Activated naive CD4-positive, alpha-beta T cell treated with anti-CD3 and anti-CD28 coated beads, Interleukin-2, amount 50 U/mL, for 72 hours (primary cell): Measurements from ENCODE around the gene RP9. TPM values are rescaled to one million over a fixed set of nuclear protein-coding genes. Genes with fewer than 3 reads are reported as not detected.

Source experiments
- ATAC-seq, 2 donors: fragments of 150-1000 bp; cut with Tn5 transposase; 2 replicates each; pipeline ENCODE4 v1.10.0; 2021; ENCODE audit warnings: mild to moderate bottlenecking in 2 of 2, moderate library complexity in 2 of 2
- DNase-seq, 2 donors: peaks; one replicate each; pipeline ENCODE4 v3.0.0; 2021 to 2022; ENCODE audit warnings: low spot score in 2 of 2
- H3K27ac Mint-ChIP-seq, 2 donors: one replicate each; pipeline ENCODE4 v1.8.0; 2022; ENCODE audit warnings: mild to moderate bottlenecking in 2 of 2, mixed read lengths in 2 of 2
- H3K36me3 Mint-ChIP-seq, 2 donors: one replicate each; pipeline ENCODE4 v1.8.0; 2022; ENCODE audit warnings: mixed read lengths in 2 of 2
- H3K9me3 Mint-ChIP-seq, 2 donors: one replicate each; pipeline ENCODE4 v1.8.0; 2022; ENCODE audit warnings: mixed read lengths in 2 of 2
- total RNA-seq, 2 donors: library from RNA; stranded (reverse); gene quantifications; one replicate each; pipeline ENCODE4 v1.2.3, GENCODE V29; 2022

Gene RP9, protein sequence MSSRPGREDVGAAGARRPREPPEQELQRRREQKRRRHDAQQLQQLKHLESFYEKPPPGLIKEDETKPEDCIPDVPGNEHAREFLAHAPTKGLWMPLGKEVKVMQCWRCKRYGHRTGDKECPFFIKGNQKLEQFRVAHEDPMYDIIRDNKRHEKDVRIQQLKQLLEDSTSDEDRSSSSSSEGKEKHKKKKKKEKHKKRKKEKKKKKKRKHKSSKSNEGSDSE
- 10 to 100 TPM in 1 of 2 donors, 1 to 10 TPM in 1; 7.6 to 12.1 TPM for total RNA-seq

DNA sequence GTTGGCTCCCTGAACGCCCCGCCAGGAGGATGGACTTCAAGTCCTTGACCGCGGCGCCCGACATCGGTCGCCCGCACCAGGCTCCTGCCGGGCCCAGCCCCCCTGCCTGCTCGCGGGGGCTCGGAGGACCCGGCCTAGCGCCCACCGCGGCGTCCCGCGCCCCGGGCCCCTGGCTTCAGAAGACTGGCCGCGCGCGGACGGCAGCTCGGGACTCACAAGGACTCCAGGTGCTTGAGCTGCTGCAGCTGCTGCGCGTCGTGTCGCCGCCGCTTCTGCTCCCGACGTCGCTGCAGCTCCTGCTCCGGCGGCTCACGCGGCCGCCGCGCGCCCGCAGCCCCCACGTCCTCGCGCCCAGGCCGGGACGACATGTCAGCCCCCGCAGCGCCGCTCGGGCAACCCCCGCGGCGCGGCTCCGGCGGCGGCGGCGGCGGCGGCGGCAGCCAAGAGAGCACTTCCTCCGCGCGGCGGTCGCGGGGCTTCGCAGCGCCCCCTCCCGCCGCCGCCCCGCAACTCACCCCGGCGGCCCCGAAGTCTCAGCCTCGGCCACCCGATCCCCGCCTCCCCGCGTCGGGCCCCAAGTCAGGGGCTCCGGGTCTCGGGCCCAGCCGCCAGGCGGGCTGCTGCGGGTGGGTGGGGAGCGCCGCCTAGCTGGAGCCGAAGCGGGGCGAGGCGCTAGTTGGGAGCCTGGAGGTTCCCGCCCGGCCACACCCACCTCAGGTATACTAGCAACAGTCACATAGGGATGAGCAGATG is at the start of gene RP9:
RP9 (minus strand) TSS at position 400 of the 753 bp plus-strand sequence; CDS start at position 368, 32 bp downstream.
- no peaks in the 10 kb centered on the region for H3K36me3 Mint-ChIP-seq
- DNase-seq (peak; percentile 79 to 81), ATAC-seq (peak; percentile 86 to 94)
- H3K27ac Mint-ChIP-seq = peak within 1 kb of the TSS; percentile 50 to 89
- H3K9me3 Mint-ChIP-seq = no peaks in the 10 kb centered on the region

- no peaks in the 10 kb centered on the region for H3K9me3 Mint-ChIP-seq
- ATAC-seq (no peak), DNase-seq (no peak)
- H3K36me3 Mint-ChIP-seq = no peaks in the 10 kb centered on the region
- H3K27ac Mint-ChIP-seq = no peak overlapping the region
These were observed 48.6 kb upstream of the RP9 start for GRCh38 chr7:33157781-33158180.

GRCh38 chr7:33157311-33157710 is 48.1 kb upstream of the RP9 start:
- no peak overlapping the region for H3K27ac Mint-ChIP-seq
- H3K9me3 Mint-ChIP-seq = no peaks in the 10 kb centered on the region
- no peak for DNase-seq
- no peak for ATAC-seq
- H3K36me3 Mint-ChIP-seq = no peaks in the 10 kb centered on the region

GRCh38 chr7:33156441-33156840 is 47.2 kb upstream of the RP9 start:
- Mint-ChIP-seq H3K9me3 (no peaks in the 10 kb centered on the region), H3K27ac (no peak overlapping the region), H3K36me3 (no peaks in the 10 kb centered on the region)
- no peak for DNase-seq
- no peak for ATAC-seq

GRCh38 chr7:33155811-33156210 is 46.6 kb upstream of the RP9 start:
- no peak for ATAC-seq
- Mint-ChIP-seq H3K36me3 (no peaks in the 10 kb centered on the region), H3K27ac (no peak overlapping the region), H3K9me3 (no peaks in the 10 kb centered on the region)
- no peak for DNase-seq

DNA sequence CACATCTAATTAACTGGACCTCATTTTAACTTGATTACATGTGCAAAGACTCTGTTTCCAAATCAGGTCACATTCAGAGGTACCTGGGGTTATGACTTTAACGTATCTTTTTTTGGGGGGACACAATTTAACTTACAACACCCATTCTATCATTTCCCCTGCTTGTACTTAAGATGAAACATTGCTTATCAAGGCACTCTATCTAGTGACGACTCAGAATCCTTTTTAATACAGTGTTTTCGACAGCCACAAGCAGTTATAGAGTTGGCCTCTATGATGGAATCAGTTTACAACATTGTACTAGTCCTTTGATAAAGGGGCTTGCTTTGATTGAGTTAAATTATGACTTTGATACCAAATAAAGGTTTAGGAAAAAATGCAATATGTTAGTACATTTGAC is 42.9 kb upstream of the RP9 start:
- Mint-ChIP-seq H3K36me3 (no peaks in the 10 kb centered on the region), H3K27ac (no peak overlapping the region), H3K9me3 (no peaks in the 10 kb centered on the region)
- ATAC-seq (no peak), DNase-seq (no peak)

DNA sequence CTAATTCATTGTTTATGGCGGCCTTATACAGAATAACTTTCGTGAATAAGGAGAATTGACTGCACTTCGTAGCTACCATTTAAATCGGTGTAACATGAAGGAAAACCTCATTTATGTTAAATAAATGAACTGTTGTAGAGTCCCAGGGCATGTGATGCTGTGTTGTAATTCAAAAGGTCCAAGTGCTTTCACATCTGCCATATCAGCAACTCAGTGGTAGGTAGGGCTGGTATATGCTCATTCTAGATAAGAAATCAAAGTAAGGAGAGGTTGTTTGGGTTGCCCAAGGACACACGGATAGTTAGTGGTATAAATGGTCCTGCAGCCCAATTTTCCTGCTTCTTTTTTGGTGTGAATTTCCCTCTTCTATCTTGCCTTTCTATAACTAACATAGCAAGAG is 36.0 kb upstream of the RP9 start:
- H3K9me3 Mint-ChIP-seq = peaks cover 3% of the 10 kb centered on the region in 2 donors
- no peak for DNase-seq
- ATAC-seq = no peak
- H3K27ac Mint-ChIP-seq = no peak overlapping the region
- peaks cover 7 to 14% of the 10 kb centered on the region in 2 donors for H3K36me3 Mint-ChIP-seq

DNA sequence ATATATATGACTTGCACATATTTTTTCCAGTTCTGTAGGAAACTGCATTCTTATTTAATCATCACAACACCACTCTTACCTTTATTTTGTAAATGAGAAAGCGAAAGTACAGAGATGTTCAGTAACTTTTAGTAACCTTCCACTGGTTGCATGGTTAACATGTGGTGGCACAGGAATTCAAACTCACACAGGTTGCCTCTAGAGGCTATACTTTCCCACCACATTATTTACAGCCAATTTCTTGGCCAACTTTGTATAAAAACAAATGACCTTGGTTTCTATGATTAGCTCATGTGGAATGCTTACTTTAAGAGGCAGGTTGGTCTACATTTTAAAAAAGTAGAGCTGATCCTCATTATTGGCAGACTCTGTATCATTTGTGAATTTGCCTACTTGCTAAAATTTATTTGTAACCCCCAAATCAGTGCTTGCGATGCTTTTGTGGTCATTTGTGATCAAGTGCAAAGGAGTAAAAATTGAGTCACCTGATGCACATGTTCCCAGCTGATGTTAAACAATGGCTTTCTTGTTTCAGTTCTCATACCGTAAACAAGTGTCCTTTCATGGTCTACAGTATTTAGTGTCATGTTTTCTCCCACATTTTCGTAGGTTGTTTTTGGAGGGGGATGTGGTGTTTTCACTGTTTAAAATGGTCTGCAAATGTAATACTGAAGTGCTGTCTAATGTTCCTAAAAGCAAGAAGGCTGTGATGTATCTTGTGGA is 35.0 kb upstream of the RP9 start:
- Mint-ChIP-seq H3K36me3 (peaks cover 7 to 14% of the 10 kb centered on the region in 2 donors), H3K9me3 (peaks cover 3 to 4% of the 10 kb centered on the region in 2 donors), H3K27ac (no peak overlapping the region)
- no peak for DNase-seq
- ATAC-seq = no peak

GRCh38 chr7:33142585-33142984 is 33.4 kb upstream of the RP9 start:
- Mint-ChIP-seq H3K9me3 (peaks cover 3 to 4% of the 10 kb centered on the region in 2 donors), H3K27ac (no peak overlapping the region), H3K36me3 (peaks cover 7 to 14% of the 10 kb centered on the region in 2 donors)
- ATAC-seq (no peak), DNase-seq (no peak)

DNA sequence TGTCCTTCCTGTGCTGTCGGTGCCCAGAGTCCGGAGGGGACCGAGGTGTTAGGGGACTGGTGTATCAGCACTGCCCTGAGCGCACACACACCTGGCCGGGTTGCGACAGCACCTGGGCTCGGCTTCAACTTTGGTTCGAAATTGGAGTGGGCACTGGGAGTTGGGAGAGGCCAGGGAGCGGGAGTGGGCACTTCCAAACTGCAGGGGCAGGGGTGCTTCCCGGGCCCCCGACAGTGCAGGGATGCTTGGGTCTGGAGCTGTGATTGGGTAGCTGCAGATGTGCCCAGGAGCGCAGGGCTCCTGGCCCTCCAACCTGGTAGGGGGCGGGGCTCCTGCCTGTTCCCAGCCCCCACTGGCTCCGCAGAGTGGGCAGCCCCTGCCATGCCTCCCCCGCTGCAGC is 27.9 kb upstream of the RP9 start:
- no peak overlapping the region for H3K27ac Mint-ChIP-seq
- DNase-seq (no peak), ATAC-seq (no peak)
- H3K36me3 Mint-ChIP-seq = peaks cover 0 to 25% of the 10 kb centered on the region in 2 donors
- H3K9me3 Mint-ChIP-seq = peaks cover 0 to 15% of the 10 kb centered on the region in 2 donors

DNA sequence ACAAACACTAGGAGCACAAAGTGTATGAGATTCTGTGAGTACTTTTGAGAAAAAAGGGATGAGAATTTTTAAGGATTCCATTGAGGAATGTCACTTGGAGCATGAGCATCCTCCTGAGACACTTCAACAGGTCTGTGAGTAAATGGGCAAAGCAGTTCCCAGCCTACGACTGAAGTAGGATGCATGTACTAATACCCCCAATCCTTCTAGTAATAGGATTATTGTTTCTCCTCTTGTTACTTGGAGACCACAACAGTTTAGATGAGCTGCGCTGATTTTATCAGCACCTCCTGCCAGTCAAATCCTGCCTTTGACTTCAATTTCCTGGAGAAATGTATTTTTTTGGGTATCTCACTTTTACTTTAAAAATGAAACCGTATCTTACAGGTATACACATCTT is 21.0 kb upstream of the RP9 start:
- H3K9me3 Mint-ChIP-seq = peaks cover 0 to 7% of the 10 kb centered on the region in 2 donors
- H3K36me3 Mint-ChIP-seq = peaks cover 8 to 13% of the 10 kb centered on the region in 2 donors
- H3K27ac Mint-ChIP-seq = peak overlapping the region; percentile 83 to 97
- no peak for ATAC-seq
- DNase-seq = no peak

GRCh38 chr7:33129806-33130153 is 20.6 kb upstream of the RP9 start:
- H3K36me3 Mint-ChIP-seq = peaks cover 8 to 9% of the 10 kb centered on the region in 2 donors
- peak overlapping the region; percentile 83 to 97 for H3K27ac Mint-ChIP-seq
- ATAC-seq (no peak), DNase-seq (no peak)
- peaks cover 0 to 3% of the 10 kb centered on the region in 2 donors for H3K9me3 Mint-ChIP-seq

DNA sequence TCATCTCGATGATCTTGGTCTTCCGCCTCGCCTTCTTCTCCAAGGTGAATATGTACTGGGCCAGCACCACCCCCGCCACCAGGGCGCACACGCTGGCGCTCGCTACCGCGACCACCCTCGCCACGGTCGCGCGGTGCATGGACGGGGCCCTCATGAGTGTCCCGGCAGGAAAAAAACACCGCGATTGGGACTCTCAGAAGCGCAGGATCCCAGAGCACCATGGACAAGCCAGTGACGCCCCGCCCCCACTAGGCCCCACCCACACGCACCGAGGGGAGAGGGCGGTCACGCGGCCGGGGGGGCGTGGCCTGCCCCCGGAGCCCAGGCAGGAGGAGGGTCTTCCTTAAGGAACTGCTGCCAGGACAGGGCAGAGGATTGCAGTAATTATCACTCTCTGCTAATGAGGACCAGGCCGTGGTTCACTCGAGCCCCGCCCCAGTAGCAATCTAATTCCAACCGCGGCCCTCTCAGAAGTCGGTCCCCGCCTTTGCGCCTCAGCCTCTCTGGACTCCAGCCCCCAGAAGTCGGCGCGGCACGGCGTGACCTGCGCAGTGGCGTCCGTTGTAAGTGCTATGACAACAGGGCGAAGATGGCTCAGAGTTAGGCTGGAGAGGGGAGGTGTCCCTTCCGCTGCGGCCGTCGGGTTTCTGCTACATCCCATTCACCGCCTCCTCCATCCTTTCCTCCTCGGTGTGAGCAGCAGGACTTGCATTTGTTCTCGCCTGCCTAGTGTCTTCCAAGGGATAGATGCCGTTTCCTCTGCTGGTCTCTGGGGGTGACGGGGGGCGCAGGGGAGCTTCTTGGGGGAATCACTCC is 20.0 kb upstream of the RP9 start, which contains the start of gene BBS9:
BBS9 (plus strand) TSS at position 575 of the 816 bp plus-strand sequence. CDS start 16,689 bp downstream, outside the sequence.
- Mint-ChIP-seq H3K9me3 (no peaks in the 10 kb centered on the region), H3K36me3 (peaks cover 5 to 8% of the 10 kb centered on the region in 2 donors), H3K27ac (peak within 1 kb of the TSS; percentile 83 to 97)
- DNase-seq (peak; percentile 87 to 92), ATAC-seq (peak; percentile 98)

GRCh38 chr7:33128631-33128989 is 19.4 kb upstream of the RP9 start:
- peaks cover 5 to 8% of the 10 kb centered on the region in 2 donors for H3K36me3 Mint-ChIP-seq
- H3K27ac Mint-ChIP-seq = peak overlapping the region in 1 of 2 donors; percentile 83
- no peak for DNase-seq
- no peaks in the 10 kb centered on the region for H3K9me3 Mint-ChIP-seq
- no peak for ATAC-seq

GRCh38 chr7:33127085-33127484 is 17.9 kb upstream of the RP9 start:
- H3K27ac Mint-ChIP-seq = no peak overlapping the region
- DNase-seq = no peak

DNA sequence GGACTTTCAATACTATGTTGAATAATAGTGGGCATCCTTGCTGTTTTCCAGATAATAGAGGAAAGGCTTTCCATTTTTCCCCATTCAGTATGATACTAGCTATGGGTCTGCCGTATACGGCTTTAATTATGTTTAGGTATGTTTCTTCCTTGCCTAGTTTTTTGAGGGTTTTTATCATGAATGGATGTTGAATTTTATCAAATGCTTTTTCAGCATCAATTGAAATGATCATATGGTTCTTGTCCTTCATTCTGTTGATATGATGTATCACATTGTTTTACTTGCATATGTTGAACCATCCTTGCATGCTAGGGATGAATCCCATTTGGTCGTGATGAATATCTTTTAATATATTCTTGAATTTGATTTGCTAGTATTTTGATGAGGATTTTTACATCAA is 9.2 kb upstream of the RP9 start:
- Mint-ChIP-seq H3K27ac (no peak overlapping the region), H3K36me3 (peaks cover 6 to 7% of the 10 kb centered on the region in 2 donors), H3K9me3 (peaks cover 4 to 10% of the 10 kb centered on the region in 2 donors)
- ATAC-seq (no peak), DNase-seq (no peak)

More at GRCh38 chr7:33127085-33127484, 17.9 kb upstream of the RP9 start:
- Mint-ChIP-seq H3K9me3 (no peaks in the 10 kb centered on the region), H3K36me3 (peaks cover 0 to 8% of the 10 kb centered on the region in 2 donors)
- no peak for ATAC-seq
